Germinal center (tissue), 1 donor: ENCODE results near the gene SPOCK1.
"Not testable (repeated sequence)": the region's sequence is repeated elsewhere in the genome, so short reads cannot be mapped to it uniquely, and the experiment has no call there.

Source experiments
- DNase-seq: peaks from one replicate; pipeline ENCODE4 v3.0.0; 2012; ENCODE audit warnings: mixed read lengths, low spot score

SPOCK1 gene

GRCh38 chr5:137019229-137019628, 479.9 kb downstream of the SPOCK1 start:
- no peak for DNase-seq

- no peak for DNase-seq
Observed at GRCh38 chr5:137016783-137017324, 482.3 kb downstream of the SPOCK1 start.

GRCh38 chr5:137015540-137016116, 483.5 kb downstream of the SPOCK1 start:
- peak; percentile 12 for DNase-seq

- no peak for DNase-seq
Observed at GRCh38 chr5:137014731-137015130, 484.4 kb downstream of the SPOCK1 start.

- no peak for DNase-seq
Observed at GRCh38 chr5:137010226-137010625, 488.9 kb downstream of the SPOCK1 start.

GRCh38 chr5:137004279-137004678, 494.8 kb downstream of the SPOCK1 start:
- DNase-seq: no peak

- DNase-seq: no peak
Observed at GRCh38 chr5:137001026-137001569, 498.0 kb downstream of the SPOCK1 start.

GRCh38 chr5:136999787-137000186, 499.3 kb downstream of the SPOCK1 start:
- no peak for DNase-seq

GRCh38 chr5:136998854-136999357, 500.2 kb downstream of the SPOCK1 start:
- no peak for DNase-seq

- DNase-seq: no peak
Observed at GRCh38 chr5:136994154-136994553, 505.0 kb downstream of the SPOCK1 start.

GRCh38 chr5:136992796-136993489, 506.2 kb downstream of the SPOCK1 start:
- DNase-seq: no peak

GRCh38 chr5:136985785-136986475, 513.2 kb downstream of the SPOCK1 start:
- DNase-seq: no peak

GRCh38 chr5:136984772-136985446, 514.2 kb downstream of the SPOCK1 start:
- DNase-seq: no peak

- DNase-seq: no peak
Observed at GRCh38 chr5:136981936-136982335, 517.2 kb downstream of the SPOCK1 start.

GRCh38 chr5:136979131-136979530, 520.0 kb downstream of the SPOCK1 start:
- DNase-seq: no peak

- no peak for DNase-seq
Observed at GRCh38 chr5:136963504-136963903, 535.6 kb downstream of the SPOCK1 start.

GRCh38 chr5:136957428-136957827, 541.7 kb downstream of the SPOCK1 start:
- no peak for DNase-seq

- DNase-seq: not testable (repeated sequence)
Observed at GRCh38 chr5:136954142-136954541, 545.0 kb downstream of the SPOCK1 start.

GRCh38 chr5:136953346-136954069, 545.6 kb downstream of the SPOCK1 start:
- not testable (repeated sequence) for DNase-seq

GRCh38 chr5:136927571-136927970, 571.6 kb downstream of the SPOCK1 start:
- DNase-seq: no peak

- DNase-seq: no peak
Observed at GRCh38 chr5:136926073-136926472, 573.1 kb downstream of the SPOCK1 start.
